K562 (cell line): ENCODE data around the gene BZW2. TPM values are rescaled to one million over a fixed set of nuclear protein-coding genes. Genes with fewer than 3 reads are reported as not detected.

Experiments
- BRCA1 ChIP-seq, 2 experiments: fragments of 450-650 bp in 1 of 2; sonication (generic) in 1 of 2; formaldehyde crosslinking in 1 of 2; IDR thresholded peaks; 2 replicates each; pipeline versions ENCODE4 v1.5.0 to v1.6.1; 2017 to 2020; ENCODE audit warnings: mild to moderate bottlenecking in 1 of 2, missing genetic modification reagents in 1 of 2
- CHD4 ChIP-seq: fragments of 200-600 bp; sonication (generic); IDR thresholded peaks from 3 replicates; pipeline ENCODE4 v1.6.1; 2012; ENCODE audit warnings: low read depth, mild to moderate bottlenecking, mixed read lengths, low read length, inconsistent platforms; ENCODE audit not compliant: insufficient read depth, insufficient replicate concordance, poor library complexity, severe bottlenecking
- HCFC1 ChIP-seq: IDR thresholded peaks from 2 replicates; pipeline ENCODE4 v1.6.1; 2012; ENCODE audit warnings: low read depth, low read length, improper control_type of control experiment
- KAT8 ChIP-seq: fragments of 450-650 bp; IDR thresholded peaks from 2 replicates; pipeline ENCODE4 v1.6.1; 2016; ENCODE audit warnings: low read depth, mild to moderate bottlenecking
- MYBL2 ChIP-seq, 2 experiments: fragments of 450-650 bp in 1 of 2; sonication (generic) in 1 of 2; formaldehyde crosslinking in 1 of 2; IDR thresholded peaks; 2 replicates each; pipeline versions ENCODE4 v1.6.1 to v1.8.1; 2017 to 2022; ENCODE audit warnings: borderline replicate concordance in 1 of 2, inconsistent platforms in 1 of 2, low read depth in 1 of 2, mild to moderate bottlenecking in 1 of 2, missing genetic modification reagents in 1 of 2, moderate library complexity in 1 of 2
- NCOA4 ChIP-seq: fragments of 450-650 bp; IDR thresholded peaks from 2 replicates; pipeline ENCODE4 v1.6.1; 2018; ENCODE audit warnings: mild to moderate bottlenecking; ENCODE audit not compliant: partially characterized antibody
- NEUROD1 ChIP-seq: fragments of 150-350 bp; IDR thresholded peaks from 2 replicates; pipeline ENCODE4 v1.6.1; 2014; ENCODE audit warnings: borderline replicate concordance, low read length, low read depth; ENCODE audit not compliant: partially characterized antibody
- PCBP2 ChIP-seq: fragments of 200-400 bp; formaldehyde crosslinking; IDR thresholded peaks from 2 replicates; pipeline ENCODE4 v1.6.1; 2018; ENCODE audit warnings: low read length, low read depth, mild to moderate bottlenecking, moderate library complexity; ENCODE audit not compliant: poor library complexity, severe bottlenecking
- PTTG1 ChIP-seq: fragments of 450-650 bp; IDR thresholded peaks from 2 replicates; pipeline ENCODE4 v1.6.1; 2016; ENCODE audit warnings: low read depth, mild to moderate bottlenecking, missing genetic modification characterization, missing compliant biosample characterization
- STAT5B ChIP-seq: fragments of 250-450 bp; sonication (Bioruptor Pico); IDR thresholded peaks from 2 replicates; pipeline ENCODE4 v1.8.0; 2021; ENCODE audit warnings: mild to moderate bottlenecking, inconsistent platforms
- ZBTB7A ChIP-seq: IDR thresholded peaks from 2 replicates; pipeline ENCODE4 v1.6.1; 2011; ENCODE audit warnings: low read depth, mild to moderate bottlenecking, low read length, moderate library complexity, borderline replicate concordance; ENCODE audit not compliant: control insufficient read depth
- ZNF232 ChIP-seq: sonication (generic); formaldehyde crosslinking; IDR thresholded peaks from 2 replicates; pipeline ENCODE4 v1.8.0; 2022; ENCODE audit warnings: mild to moderate bottlenecking, missing genetic modification reagents
- ZNF561 ChIP-seq: fragments of 450-650 bp; formaldehyde crosslinking; conservative IDR thresholded peaks from 2 replicates; pipeline ENCODE4 v1.4.0; 2020; ENCODE audit warnings: mild to moderate bottlenecking, moderate library complexity
- ZNF586 ChIP-seq: fragments of 450-650 bp; formaldehyde crosslinking; conservative IDR thresholded peaks from 2 replicates; pipeline ENCODE4 v1.4.0; 2020; ENCODE audit warnings: mild to moderate bottlenecking, moderate library complexity
- ZNF717 ChIP-seq: fragments of 250-450 bp; sonication (Bioruptor Pico); IDR thresholded peaks from 2 replicates; pipeline ENCODE4 v1.5.0; 2021
- ZNF76 ChIP-seq: fragments of 250-450 bp; sonication (Bioruptor Pico); IDR thresholded peaks from 2 replicates; pipeline ENCODE4 v1.4.0; 2020; ENCODE audit warnings: mild to moderate bottlenecking, moderate library complexity, borderline replicate concordance
- polyA plus RNA-seq, 8 experiments: library from polyadenylated mRNA; depleted of rRNA in 4 of 8; stranded (reverse) in 5 of 8; unstranded in 3 of 8; fragments of >200 nt; fragmentation: Nextera tagmentation in 2 of 8; fragmentation: Illumina TruSeq in 1 of 8; extraction: Ambion mirVana in 2 of 8; extraction: Trizol in 1 of 8; gene quantifications; 2 replicates each; pipeline versions ENCODE4 v1.2.1 to v1.2.3, GENCODE V29; 2011 to 2014; ENCODE audit warnings: inconsistent platforms in 1 of 8, missing spikeins in 1 of 8
- total RNA-seq, 7 experiments: library from RNA; depleted of rRNA in 6 of 7; stranded (reverse); fragments of >200 nt in 6 of 7; fragmentation: Illumina TruSeq in 2 of 7; extraction: Trizol in 2 of 7; gene quantifications; 2 replicates each; pipeline versions ENCODE4 v1.2.1 to v1.2.3, GENCODE V29; 2011 to 2021; ENCODE audit warnings: low replicate concordance in 1 of 7
- TF ChIP-seq, protein P1 (sequence below): fragments of 150-350 bp; IDR thresholded peaks from 2 replicates; pipeline ENCODE4 v1.6.1; 2014; ENCODE audit warnings: low read depth, mild to moderate bottlenecking, low read length, borderline replicate concordance
- TF ChIP-seq, protein P2 (sequence below): fragments of 450-650 bp; IDR thresholded peaks from 2 replicates; pipeline ENCODE4 v1.6.1; 2016; ENCODE audit warnings: borderline replicate concordance
- TF ChIP-seq, protein P3 (sequence below): IDR thresholded peaks from 2 replicates; pipeline ENCODE4 v1.6.1; 2012; ENCODE audit warnings: low read depth, low read length, improper control_type of control experiment, borderline replicate concordance

Gene BZW2
- total and polyA plus RNA-seq, 9 of the 15 experiments (the other 6 are each of a cell fraction or from before 2014, with no cell fraction given), result 140 to 316 (median 173) TPM

DNA sequence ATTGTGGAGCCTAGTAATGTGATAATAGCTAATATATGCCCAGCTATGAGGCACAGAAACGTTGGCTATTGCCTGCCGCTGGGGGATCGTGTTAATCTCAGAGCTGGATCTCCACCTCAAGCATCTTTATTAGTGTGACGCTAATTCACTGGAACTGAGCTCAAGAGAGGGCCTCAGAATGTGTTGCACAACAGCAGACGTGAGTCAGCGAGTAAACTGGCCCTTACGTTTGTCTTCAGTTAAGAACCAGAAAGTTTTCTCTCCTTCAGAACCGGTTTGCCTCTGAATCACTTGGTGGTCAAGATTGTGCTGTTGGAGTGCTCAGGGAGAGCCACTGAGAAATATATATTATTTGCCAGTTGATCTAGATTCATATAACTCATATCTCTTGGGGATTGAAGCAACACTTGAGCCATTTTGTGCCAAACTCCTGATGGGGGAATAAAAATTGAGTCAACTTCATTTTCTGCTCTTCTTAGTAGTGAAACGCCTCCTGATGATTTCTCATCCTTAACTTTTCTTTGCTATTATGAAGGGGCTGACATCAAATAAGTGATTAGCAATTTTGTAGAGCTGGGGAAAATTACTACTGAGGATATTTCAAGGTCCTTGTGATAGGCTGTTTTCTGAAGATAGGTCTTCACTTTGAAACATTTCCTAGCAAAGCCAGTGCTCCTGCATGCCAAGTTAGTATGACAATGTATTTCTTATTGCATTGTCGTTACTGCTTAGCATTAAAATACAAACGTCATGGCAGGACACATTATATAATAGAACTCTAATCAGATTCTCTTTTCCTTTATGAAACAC, 22.3 kb downstream of the BZW2 start (continued):
- no peak for TF ChIP-seq BRCA1 (IDR thresholded peaks at IDR 0.05)
- no peak for TF ChIP-seq BRCA1 (CRISPR knock-in tag; IDR thresholded peaks at IDR 0.05)
- TF ChIP-seq PCBP2, result no peak
- TF ChIP-seq CHD4, result no peak
- TF ChIP-seq PTTG1 (tag), result peak; percentile 94
- TF ChIP-seq NCOA4, result no peak
- TF ChIP-seq, protein P1, sequence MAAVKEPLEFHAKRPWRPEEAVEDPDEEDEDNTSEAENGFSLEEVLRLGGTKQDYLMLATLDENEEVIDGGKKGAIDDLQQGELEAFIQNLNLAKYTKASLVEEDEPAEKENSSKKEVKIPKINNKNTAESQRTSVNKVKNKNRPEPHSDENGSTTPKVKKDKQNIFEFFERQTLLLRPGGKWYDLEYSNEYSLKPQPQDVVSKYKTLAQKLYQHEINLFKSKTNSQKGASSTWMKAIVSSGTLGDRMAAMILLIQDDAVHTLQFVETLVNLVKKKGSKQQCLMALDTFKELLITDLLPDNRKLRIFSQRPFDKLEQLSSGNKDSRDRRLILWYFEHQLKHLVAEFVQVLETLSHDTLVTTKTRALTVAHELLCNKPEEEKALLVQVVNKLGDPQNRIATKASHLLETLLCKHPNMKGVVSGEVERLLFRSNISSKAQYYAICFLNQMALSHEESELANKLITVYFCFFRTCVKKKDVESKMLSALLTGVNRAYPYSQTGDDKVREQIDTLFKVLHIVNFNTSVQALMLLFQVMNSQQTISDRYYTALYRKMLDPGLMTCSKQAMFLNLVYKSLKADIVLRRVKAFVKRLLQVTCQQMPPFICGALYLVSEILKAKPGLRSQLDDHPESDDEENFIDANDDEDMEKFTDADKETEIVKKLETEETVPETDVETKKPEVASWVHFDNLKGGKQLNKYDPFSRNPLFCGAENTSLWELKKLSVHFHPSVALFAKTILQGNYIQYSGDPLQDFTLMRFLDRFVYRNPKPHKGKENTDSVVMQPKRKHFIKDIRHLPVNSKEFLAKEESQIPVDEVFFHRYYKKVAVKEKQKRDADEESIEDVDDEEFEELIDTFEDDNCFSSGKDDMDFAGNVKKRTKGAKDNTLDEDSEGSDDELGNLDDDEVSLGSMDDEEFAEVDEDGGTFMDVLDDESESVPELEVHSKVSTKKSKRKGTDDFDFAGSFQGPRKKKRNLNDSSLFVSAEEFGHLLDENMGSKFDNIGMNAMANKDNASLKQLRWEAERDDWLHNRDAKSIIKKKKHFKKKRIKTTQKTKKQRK, result no peak
- TF ChIP-seq, protein P2, sequence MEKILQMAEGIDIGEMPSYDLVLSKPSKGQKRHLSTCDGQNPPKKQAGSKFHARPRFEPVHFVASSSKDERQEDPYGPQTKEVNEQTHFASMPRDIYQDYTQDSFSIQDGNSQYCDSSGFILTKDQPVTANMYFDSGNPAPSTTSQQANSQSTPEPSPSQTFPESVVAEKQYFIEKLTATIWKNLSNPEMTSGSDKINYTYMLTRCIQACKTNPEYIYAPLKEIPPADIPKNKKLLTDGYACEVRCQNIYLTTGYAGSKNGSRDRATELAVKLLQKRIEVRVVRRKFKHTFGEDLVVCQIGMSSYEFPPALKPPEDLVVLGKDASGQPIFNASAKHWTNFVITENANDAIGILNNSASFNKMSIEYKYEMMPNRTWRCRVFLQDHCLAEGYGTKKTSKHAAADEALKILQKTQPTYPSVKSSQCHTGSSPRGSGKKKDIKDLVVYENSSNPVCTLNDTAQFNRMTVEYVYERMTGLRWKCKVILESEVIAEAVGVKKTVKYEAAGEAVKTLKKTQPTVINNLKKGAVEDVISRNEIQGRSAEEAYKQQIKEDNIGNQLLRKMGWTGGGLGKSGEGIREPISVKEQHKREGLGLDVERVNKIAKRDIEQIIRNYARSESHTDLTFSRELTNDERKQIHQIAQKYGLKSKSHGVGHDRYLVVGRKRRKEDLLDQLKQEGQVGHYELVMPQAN, result no peak
- TF ChIP-seq NEUROD1, result no peak
- no peak for TF ChIP-seq ZNF561 (CRISPR knock-in tag)
- TF ChIP-seq ZNF586 (CRISPR knock-in tag), result no peak
- no peak for TF ChIP-seq ZNF232 (CRISPR knock-in tag)
- no peak for TF ChIP-seq ZNF717 (CRISPR knock-in tag)
- TF ChIP-seq HCFC1, result no peak
- no peak for TF ChIP-seq ZBTB7A
- peak; percentile 56; the same call in 1 of the 2 replicates for TF ChIP-seq ZNF76 (CRISPR knock-in tag)
- no peak for TF ChIP-seq KAT8
- no peak for TF ChIP-seq STAT5B
- TF ChIP-seq, protein P3, sequence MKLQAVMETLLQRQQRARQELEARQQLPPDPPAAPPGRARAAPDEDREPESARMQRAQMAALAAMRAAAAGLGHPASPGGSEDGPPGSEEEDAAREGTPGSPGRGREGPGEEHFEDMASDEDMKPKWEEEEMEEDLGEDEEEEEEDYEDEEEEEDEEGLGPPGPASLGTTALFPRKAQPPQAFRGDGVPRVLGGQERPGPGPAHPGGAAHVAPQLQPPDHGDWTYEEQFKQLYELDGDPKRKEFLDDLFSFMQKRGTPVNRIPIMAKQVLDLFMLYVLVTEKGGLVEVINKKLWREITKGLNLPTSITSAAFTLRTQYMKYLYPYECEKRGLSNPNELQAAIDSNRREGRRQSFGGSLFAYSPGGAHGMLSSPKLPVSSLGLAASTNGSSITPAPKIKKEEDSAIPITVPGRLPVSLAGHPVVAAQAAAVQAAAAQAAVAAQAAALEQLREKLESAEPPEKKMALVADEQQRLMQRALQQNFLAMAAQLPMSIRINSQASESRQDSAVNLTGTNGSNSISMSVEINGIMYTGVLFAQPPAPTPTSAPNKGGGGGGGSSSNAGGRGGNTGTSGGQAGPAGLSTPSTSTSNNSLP, result no peak
- no peak for TF ChIP-seq MYBL2 (IDR thresholded peaks at IDR 0.05; ENCODE audit: low read depth)
- TF ChIP-seq MYBL2 (CRISPR knock-in tag; IDR thresholded peaks at IDR 0.05; ENCODE audit: borderline replicate concordance), result no peak
